Epidermal melanocyte (primary cell): Measurements from ENCODE around the gene SRGAP1.
"Not testable (repeated sequence)": the region's sequence is repeated elsewhere in the genome, so short reads cannot be mapped to it uniquely, and the experiment has no call there.

Experiments
- DNase-seq: peaks from one replicate; pipeline ENCODE4 v3.0.0; 2011; ENCODE audit warnings: low spot score; ENCODE audit not compliant: insufficient read length

Gene SRGAP1

GRCh38 chr12:64116969-64117368 lies 272.5 kb downstream of the SRGAP1 start:
- no peak for DNase-seq

- no peak for DNase-seq
Measured at GRCh38 chr12:64120568-64120967, 276.1 kb downstream of the SRGAP1 start.

- DNase-seq = not testable (repeated sequence)
Measured at GRCh38 chr12:64121086-64121485, 276.6 kb downstream of the SRGAP1 start.

- no peak for DNase-seq
Measured at GRCh38 chr12:64122154-64122553, 277.7 kb downstream of the SRGAP1 start.

GRCh38 chr12:64122995-64123394 lies 278.5 kb downstream of the SRGAP1 start:
- no peak for DNase-seq

- no peak for DNase-seq
Measured at GRCh38 chr12:64123448-64123847, 278.9 kb downstream of the SRGAP1 start.

GRCh38 chr12:64124511-64125197 lies 280.2 kb downstream of the SRGAP1 start:
- no peak for DNase-seq

- no peak for DNase-seq
Measured at GRCh38 chr12:64125913-64126312, 281.4 kb downstream of the SRGAP1 start.

- no peak for DNase-seq
Measured at GRCh38 chr12:64127811-64128210, 283.3 kb downstream of the SRGAP1 start.

GRCh38 chr12:64128366-64128765 lies 283.9 kb downstream of the SRGAP1 start:
- DNase-seq = no peak

- not testable (repeated sequence) for DNase-seq
Measured at GRCh38 chr12:64130476-64130875, 286.0 kb downstream of the SRGAP1 start.

- not testable (repeated sequence) for DNase-seq
Measured at GRCh38 chr12:64131456-64131855, 287.0 kb downstream of the SRGAP1 start.

GRCh38 chr12:64132672-64133071 lies 288.2 kb downstream of the SRGAP1 start:
- DNase-seq = not testable (repeated sequence)

GRCh38 chr12:64137117-64137516 lies 292.6 kb downstream of the SRGAP1 start:
- DNase-seq = no peak

- DNase-seq = no peak
Measured at GRCh38 chr12:64139021-64139420, 294.5 kb downstream of the SRGAP1 start.

- DNase-seq = no peak
Measured at GRCh38 chr12:64142382-64142781, 297.9 kb downstream of the SRGAP1 start.

GRCh38 chr12:64142784-64143183 lies 298.3 kb downstream of the SRGAP1 start:
- DNase-seq = no peak

- no peak for DNase-seq
Measured at GRCh38 chr12:64145226-64145625, 300.7 kb downstream of the SRGAP1 start.

- DNase-seq = no peak
Measured at GRCh38 chr12:64147011-64147631, 302.6 kb downstream of the SRGAP1 start.

GRCh38 chr12:64147875-64148274 lies 303.4 kb downstream of the SRGAP1 start:
- DNase-seq = no peak

GRCh38 chr12:64154677-64155076 lies 310.2 kb downstream of the SRGAP1 start:
- DNase-seq = no peak

- no peak for DNase-seq
Measured at GRCh38 chr12:64157110-64157509, 312.6 kb downstream of the SRGAP1 start.
